WTC11 (cell line): Measurements from ENCODE around the gene MRPL23. TPM values are rescaled to one million over a fixed set of nuclear protein-coding genes. Genes with fewer than 3 reads are reported as not detected.
A peak's percentile ranks its signal among the peaks of the same experiment; 100 is the strongest.
"Not testable (repeated sequence)": the region's sequence is repeated elsewhere in the genome, so short reads cannot be mapped to it uniquely, and the experiment has no call there.

Source experiments
- ATAC-seq: fragments of 200-7000 bp; cut with Tn5 transposase; 2 replicates; pipeline ENCODE4 v1.10.0; 2021; ENCODE audit warnings: mild to moderate bottlenecking, moderate library complexity
- CTCF ChIA-PET: fragments of 300-600 bp; sonication (Branson Sonifier 250); formaldehyde crosslinking; loops from one replicate; lab custom pipeline; 2021; ENCODE audit warnings: antibody characterized with exemption; lab: Charles Lee
- POLR2A ChIA-PET: fragments of 350-600 bp; sonication (Branson Sonifier 250); formaldehyde crosslinking; loops from one replicate; lab custom pipeline; 2021; ENCODE audit warnings: antibody characterized with exemption; lab: Charles Lee
- DNase-seq: peaks from one replicate; pipeline ENCODE4 v3.0.0; 2021; ENCODE audit warnings: low spot score
- H3K27ac Mint-ChIP-seq: 2 replicates; pipeline ENCODE4 v1.8.0; 2021; ENCODE audit warnings: mixed read lengths
- H3K27me3 Mint-ChIP-seq: 2 replicates; pipeline ENCODE4 v1.8.0; 2021; ENCODE audit warnings: low read depth, mild to moderate bottlenecking, moderate library complexity, mixed read lengths
- H3K36me3 Mint-ChIP-seq: 2 replicates; pipeline ENCODE4 v1.8.0; 2021; ENCODE audit warnings: mixed read lengths
- H3K4me1 Mint-ChIP-seq: 2 replicates; pipeline ENCODE4 v1.8.0; 2022; ENCODE audit warnings: mixed read lengths
- H3K4me3 Mint-ChIP-seq: 2 replicates; pipeline ENCODE4 v1.8.0; 2021; ENCODE audit warnings: mild to moderate bottlenecking, moderate library complexity, mixed read lengths
- H3K9me3 Mint-ChIP-seq: 2 replicates; pipeline ENCODE4 v1.8.0; 2021; ENCODE audit warnings: mixed read lengths
- ATF1 ChIP-seq: sonication (generic); formaldehyde crosslinking; IDR thresholded peaks from 2 replicates; pipeline ENCODE4 v1.8.1; 2023; ENCODE audit warnings: mild to moderate bottlenecking, moderate library complexity, missing genetic modification reagents
- ELF4 ChIP-seq: sonication (generic); formaldehyde crosslinking; IDR thresholded peaks from 2 replicates; pipeline ENCODE4 v1.8.1; 2022; ENCODE audit warnings: low read depth, mild to moderate bottlenecking, moderate library complexity, missing genetic modification reagents
- JUN ChIP-seq: sonication (generic); formaldehyde crosslinking; IDR thresholded peaks from 2 replicates; pipeline ENCODE4 v1.8.0; 2023; ENCODE audit warnings: mild to moderate bottlenecking, missing genetic modification reagents
- NFE2L1 ChIP-seq: sonication (generic); formaldehyde crosslinking; IDR thresholded peaks from 2 replicates; pipeline ENCODE4 v1.8.1; 2023; ENCODE audit warnings: missing genetic modification reagents
- NFYB ChIP-seq: sonication (generic); formaldehyde crosslinking; conservative IDR thresholded peaks from 2 replicates; pipeline ENCODE4 v1.8.0; 2022; ENCODE audit warnings: low read depth, missing genetic modification reagents
- NR3C1 ChIP-seq: sonication (generic); formaldehyde crosslinking; conservative IDR thresholded peaks from 2 replicates; pipeline ENCODE4 v1.8.1; 2023; ENCODE audit warnings: low read depth, mild to moderate bottlenecking, missing genetic modification reagents
- TEAD4 ChIP-seq: sonication (generic); formaldehyde crosslinking; IDR thresholded peaks from 2 replicates; pipeline ENCODE4 v1.8.0; 2022; ENCODE audit warnings: mild to moderate bottlenecking, missing genetic modification reagents
- ZNF232 ChIP-seq: sonication (generic); formaldehyde crosslinking; IDR thresholded peaks from 2 replicates; pipeline ENCODE4 v1.8.0; 2022; ENCODE audit warnings: mild to moderate bottlenecking, missing genetic modification reagents
- ZNF396 ChIP-seq: fragments of 250-450 bp; sonication (Bioruptor Pico); IDR thresholded peaks from 2 replicates; pipeline ENCODE4 v1.8.0; 2021; ENCODE audit warnings: mild to moderate bottlenecking, moderate library complexity, borderline replicate concordance
- ZNF423 ChIP-seq: fragments of 250-450 bp; sonication (Bioruptor Pico); IDR thresholded peaks from 2 replicates; pipeline ENCODE4 v2.1.2; 2022; ENCODE audit warnings: mild to moderate bottlenecking, moderate library complexity
- total RNA-seq: library from RNA; stranded (reverse); gene quantifications from 3 replicates; pipeline ENCODE4 v1.2.3, GENCODE V29; 2021
- TF ChIP-seq, protein P1 (sequence below): fragments of 250-450 bp; sonication (Bioruptor Pico); IDR thresholded peaks from 2 replicates; pipeline ENCODE4 v1.9.0; 2021; ENCODE audit warnings: mild to moderate bottlenecking
- TF ChIP-seq, protein P2 (sequence below): sonication (generic); formaldehyde crosslinking; IDR thresholded peaks from 2 replicates; pipeline ENCODE4 v1.8.0; 2022; ENCODE audit warnings: mild to moderate bottlenecking, missing genetic modification reagents
- TF ChIP-seq, protein P3 (sequence below): sonication (generic); formaldehyde crosslinking; IDR thresholded peaks from 2 replicates; pipeline ENCODE4 v1.8.0; 2023; ENCODE audit warnings: missing genetic modification reagents
- TF ChIP-seq, protein P4 (sequence below): sonication (generic); formaldehyde crosslinking; IDR thresholded peaks from 2 replicates; pipeline ENCODE4 v1.8.1; 2022; ENCODE audit warnings: mild to moderate bottlenecking, missing genetic modification reagents, moderate library complexity, borderline replicate concordance
- TF ChIP-seq, protein P5 (sequence below): fragments of 250-450 bp; sonication (Bioruptor Pico); conservative IDR thresholded peaks from 2 replicates; pipeline ENCODE4 v1.9.0; 2021; ENCODE audit warnings: mild to moderate bottlenecking
- TF ChIP-seq, protein P6 (sequence below): sonication (generic); formaldehyde crosslinking; IDR thresholded peaks from 2 replicates; pipeline ENCODE4 v1.8.1; 2023; ENCODE audit warnings: mild to moderate bottlenecking, missing genetic modification reagents

Gene MRPL23
- total RNA-seq, 1 experiment from 2014 or later, result 73.0 TPM

DNA sequence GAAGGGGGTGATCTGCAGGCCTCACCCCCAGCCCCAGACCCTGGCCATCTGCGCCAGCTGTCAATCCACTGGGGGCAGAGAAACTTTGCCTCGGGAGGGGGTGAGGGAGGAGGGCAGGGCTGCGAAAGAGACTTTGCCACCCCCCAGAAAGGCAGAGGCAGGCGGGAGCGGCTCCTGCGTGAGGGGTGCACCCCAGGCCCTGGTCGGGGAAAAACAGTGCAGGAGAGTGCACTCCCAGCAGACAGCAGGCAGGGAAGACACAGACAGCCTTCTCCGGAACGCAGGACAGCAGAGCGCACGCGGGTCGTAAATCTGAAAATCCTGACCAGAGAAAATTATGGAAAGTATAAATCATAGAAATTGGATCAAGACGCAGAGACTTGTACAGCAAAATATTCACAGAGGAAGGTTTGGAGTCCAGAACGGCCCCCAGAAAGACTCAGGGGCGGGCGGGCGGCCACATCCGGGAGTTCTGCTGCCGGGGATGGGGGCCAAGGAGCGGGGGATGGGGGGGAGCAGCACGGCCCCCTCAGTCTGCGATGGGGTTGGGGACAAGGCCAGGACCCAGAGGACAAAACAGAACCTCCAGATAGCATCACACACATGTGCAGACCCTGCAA is 8.0 kb upstream of the MRPL23 start:
- H3K27me3 Mint-ChIP-seq, result no peaks in the 10 kb centered on the region; the same call in 1 of the 2 replicates
- H3K9me3 Mint-ChIP-seq, result no peaks in the 10 kb centered on the region
- TF ChIP-seq ATF1, result no peak
- TF ChIP-seq ZNF396 (CRISPR knock-in tag), result no peak
- TF ChIP-seq, protein P1, sequence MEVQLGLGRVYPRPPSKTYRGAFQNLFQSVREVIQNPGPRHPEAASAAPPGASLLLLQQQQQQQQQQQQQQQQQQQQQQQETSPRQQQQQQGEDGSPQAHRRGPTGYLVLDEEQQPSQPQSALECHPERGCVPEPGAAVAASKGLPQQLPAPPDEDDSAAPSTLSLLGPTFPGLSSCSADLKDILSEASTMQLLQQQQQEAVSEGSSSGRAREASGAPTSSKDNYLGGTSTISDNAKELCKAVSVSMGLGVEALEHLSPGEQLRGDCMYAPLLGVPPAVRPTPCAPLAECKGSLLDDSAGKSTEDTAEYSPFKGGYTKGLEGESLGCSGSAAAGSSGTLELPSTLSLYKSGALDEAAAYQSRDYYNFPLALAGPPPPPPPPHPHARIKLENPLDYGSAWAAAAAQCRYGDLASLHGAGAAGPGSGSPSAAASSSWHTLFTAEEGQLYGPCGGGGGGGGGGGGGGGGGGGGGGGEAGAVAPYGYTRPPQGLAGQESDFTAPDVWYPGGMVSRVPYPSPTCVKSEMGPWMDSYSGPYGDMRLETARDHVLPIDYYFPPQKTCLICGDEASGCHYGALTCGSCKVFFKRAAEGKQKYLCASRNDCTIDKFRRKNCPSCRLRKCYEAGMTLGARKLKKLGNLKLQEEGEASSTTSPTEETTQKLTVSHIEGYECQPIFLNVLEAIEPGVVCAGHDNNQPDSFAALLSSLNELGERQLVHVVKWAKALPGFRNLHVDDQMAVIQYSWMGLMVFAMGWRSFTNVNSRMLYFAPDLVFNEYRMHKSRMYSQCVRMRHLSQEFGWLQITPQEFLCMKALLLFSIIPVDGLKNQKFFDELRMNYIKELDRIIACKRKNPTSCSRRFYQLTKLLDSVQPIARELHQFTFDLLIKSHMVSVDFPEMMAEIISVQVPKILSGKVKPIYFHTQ, result no peak
- TF ChIP-seq, protein P2, sequence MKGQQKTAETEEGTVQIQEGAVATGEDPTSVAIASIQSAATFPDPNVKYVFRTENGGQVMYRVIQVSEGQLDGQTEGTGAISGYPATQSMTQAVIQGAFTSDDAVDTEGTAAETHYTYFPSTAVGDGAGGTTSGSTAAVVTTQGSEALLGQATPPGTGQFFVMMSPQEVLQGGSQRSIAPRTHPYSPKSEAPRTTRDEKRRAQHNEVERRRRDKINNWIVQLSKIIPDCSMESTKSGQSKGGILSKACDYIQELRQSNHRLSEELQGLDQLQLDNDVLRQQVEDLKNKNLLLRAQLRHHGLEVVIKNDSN (CRISPR knock-in tag), result no peak
- no peak for TF ChIP-seq NFE2L1
- no peak for TF ChIP-seq NFYB (CRISPR knock-in tag)
- H3K4me1 Mint-ChIP-seq, result peaks cover 3% of the 10 kb centered on the region
- DNase-seq (no peak), ATAC-seq (no peak)
- no peaks in the 10 kb centered on the region for H3K36me3 Mint-ChIP-seq
- ChIA-PET POLR2A (no interaction called here), CTCF (interaction anchor here (0.7 to 1.6 kb wide), 3 partner anchors 22 to 105 kb away, joined by 3 to 4 read pairs (median 3); no protein-coding TSS in a partner anchor)
- no peak overlapping the region for H3K4me3 Mint-ChIP-seq
- H3K27ac Mint-ChIP-seq, result no peak overlapping the region

DNA sequence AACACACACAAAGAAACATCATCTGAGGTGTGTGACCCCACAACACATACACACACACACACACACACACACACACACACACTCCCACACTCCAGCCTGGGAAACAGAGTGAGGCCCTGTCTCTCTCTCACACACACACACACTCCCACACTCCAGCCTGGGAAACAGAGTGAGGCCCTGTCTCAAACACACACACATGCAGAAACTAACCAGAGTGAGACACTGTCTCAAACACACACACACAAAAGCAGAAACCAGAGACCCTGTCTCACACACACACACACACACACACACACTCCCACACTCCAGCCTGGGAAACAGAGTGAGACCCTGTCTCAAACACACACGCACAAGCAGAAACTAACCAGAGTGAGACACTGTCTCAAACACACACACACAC is 7.3 kb upstream of the MRPL23 start:
- POLR2A ChIA-PET, H3K27ac Mint-ChIP-seq, H3K9me3 Mint-ChIP-seq, H3K36me3 Mint-ChIP-seq, H3K27me3 Mint-ChIP-seq, CTCF ChIA-PET, H3K4me3 Mint-ChIP-seq, ATAC-seq, H3K4me1 Mint-ChIP-seq: not testable (repeated sequence)
- peak; percentile 4 for DNase-seq

DNA sequence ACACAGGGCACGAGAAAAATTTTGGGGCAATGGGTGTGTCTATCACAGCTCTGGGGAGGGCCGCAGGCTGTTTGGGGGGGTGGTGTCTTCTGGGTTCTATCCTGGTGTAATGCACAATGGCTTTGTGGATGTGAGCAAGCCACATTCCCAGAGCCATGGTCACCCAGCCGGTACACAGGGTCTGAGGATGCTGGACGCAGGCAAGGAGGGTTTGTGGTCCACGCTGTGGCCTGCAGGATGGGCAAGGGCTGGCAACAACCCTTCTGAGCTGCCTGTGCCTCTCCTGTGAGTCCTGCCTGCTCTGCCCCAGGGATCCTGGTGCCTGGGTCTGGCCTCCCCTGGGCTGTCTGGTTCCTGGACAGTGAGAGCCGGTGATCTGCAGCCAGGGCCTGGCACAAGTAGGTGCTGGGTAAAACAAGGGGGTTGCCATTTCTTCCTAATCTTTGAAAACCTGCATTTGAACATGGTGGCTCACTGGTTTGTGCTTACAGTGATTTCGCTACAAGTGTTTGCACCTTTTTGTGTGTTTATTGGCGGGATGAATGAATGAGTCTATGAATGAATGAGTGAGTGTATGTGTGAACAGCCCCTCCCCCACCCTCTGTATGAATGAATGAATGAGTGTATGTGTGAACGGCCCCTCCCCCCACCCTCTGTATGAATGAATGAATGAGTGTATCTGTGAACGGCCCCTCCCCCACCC is 4.4 kb upstream of the MRPL23 start:
- H3K4me3 Mint-ChIP-seq, result no peak overlapping the region
- POLR2A ChIA-PET, result interaction anchor here (0.8 kb wide), 1 partner anchor 249 kb away, joined by 3 read pairs; no protein-coding TSS in a partner anchor
- CTCF ChIA-PET, result interaction anchor here (0.9 to 1.4 kb wide), 3 partner anchors 61 to 249 kb away, joined by 3 read pairs; no protein-coding TSS in a partner anchor
- peaks cover 3% of the 10 kb centered on the region for H3K4me1 Mint-ChIP-seq
- DNase-seq (no peak), ATAC-seq (no peak)
- no peaks in the 10 kb centered on the region; the same call in 1 of the 2 replicates for H3K27me3 Mint-ChIP-seq
- H3K9me3 Mint-ChIP-seq, result no peaks in the 10 kb centered on the region
- no peaks in the 10 kb centered on the region for H3K36me3 Mint-ChIP-seq
- no peak overlapping the region for H3K27ac Mint-ChIP-seq
- TF ChIP-seq, protein P3, sequence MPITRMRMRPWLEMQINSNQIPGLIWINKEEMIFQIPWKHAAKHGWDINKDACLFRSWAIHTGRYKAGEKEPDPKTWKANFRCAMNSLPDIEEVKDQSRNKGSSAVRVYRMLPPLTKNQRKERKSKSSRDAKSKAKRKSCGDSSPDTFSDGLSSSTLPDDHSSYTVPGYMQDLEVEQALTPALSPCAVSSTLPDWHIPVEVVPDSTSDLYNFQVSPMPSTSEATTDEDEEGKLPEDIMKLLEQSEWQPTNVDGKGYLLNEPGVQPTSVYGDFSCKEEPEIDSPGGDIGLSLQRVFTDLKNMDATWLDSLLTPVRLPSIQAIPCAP (CRISPR knock-in tag), result no peak
- TF ChIP-seq, protein P4, sequence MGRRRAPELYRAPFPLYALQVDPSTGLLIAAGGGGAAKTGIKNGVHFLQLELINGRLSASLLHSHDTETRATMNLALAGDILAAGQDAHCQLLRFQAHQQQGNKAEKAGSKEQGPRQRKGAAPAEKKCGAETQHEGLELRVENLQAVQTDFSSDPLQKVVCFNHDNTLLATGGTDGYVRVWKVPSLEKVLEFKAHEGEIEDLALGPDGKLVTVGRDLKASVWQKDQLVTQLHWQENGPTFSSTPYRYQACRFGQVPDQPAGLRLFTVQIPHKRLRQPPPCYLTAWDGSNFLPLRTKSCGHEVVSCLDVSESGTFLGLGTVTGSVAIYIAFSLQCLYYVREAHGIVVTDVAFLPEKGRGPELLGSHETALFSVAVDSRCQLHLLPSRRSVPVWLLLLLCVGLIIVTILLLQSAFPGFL, result no peak
- TF ChIP-seq, protein P5, sequence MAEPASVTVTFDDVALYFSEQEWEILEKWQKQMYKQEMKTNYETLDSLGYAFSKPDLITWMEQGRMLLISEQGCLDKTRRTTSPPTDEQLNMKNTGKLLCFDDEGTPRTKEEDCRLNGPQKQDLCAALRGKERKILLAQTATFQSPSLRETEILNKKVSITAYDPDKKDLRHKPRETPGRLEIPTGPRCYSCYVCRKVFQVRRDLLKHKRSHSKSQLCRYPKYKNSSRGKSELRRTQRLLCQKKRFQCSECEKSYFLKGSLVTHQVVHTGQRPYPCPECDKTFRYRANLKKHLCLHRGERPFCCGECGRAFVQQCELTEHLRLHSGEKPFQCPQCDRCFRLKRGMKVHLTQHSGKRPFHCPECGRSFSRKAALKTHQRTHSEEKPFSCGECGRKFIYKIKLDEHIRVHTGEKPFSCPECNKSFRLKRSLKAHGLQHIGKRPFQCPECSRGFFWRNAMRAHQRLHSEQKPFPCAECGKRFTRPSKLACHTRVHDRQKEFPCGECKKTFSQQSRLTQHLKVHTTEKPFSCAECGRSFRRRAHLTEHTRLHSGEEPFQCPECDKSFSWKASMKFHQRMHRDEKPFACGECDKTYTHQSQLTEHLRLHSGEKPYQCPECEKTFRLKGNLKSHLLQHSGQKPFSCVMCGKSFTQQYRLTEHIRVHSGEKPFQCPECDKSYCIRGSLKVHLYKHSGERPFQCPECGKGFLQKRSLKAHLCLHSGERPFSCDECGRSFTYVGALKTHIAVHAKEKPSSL, result no peak
- TF ChIP-seq ELF4 (CRISPR knock-in tag) (no peak), ZNF232 (CRISPR knock-in tag) (no peak), ZNF423 (no peak), TEAD4 (CRISPR knock-in tag) (no peak), JUN (CRISPR knock-in tag) (no peak), NR3C1 (no peak)
- TF ChIP-seq, protein P6, sequence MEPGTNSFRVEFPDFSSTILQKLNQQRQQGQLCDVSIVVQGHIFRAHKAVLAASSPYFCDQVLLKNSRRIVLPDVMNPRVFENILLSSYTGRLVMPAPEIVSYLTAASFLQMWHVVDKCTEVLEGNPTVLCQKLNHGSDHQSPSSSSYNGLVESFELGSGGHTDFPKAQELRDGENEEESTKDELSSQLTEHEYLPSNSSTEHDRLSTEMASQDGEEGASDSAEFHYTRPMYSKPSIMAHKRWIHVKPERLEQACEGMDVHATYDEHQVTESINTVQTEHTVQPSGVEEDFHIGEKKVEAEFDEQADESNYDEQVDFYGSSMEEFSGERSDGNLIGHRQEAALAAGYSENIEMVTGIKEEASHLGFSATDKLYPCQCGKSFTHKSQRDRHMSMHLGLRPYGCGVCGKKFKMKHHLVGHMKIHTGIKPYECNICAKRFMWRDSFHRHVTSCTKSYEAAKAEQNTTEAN (CRISPR knock-in tag), result no peak
- TF ChIP-seq, protein P2 (CRISPR knock-in tag), result no peak
